Stimulated activated CD4-positive, alpha-beta T cell treated with anti-CD3 and anti-CD28 coated beads, Interleukin-15, amount 100 ng/mL, for 24 hours (primary cell): ENCODE measurements around the gene FAM186B.
A peak's percentile ranks its signal among the peaks of the same experiment; 100 is the strongest.
"Not testable (repeated sequence)": the region's sequence is repeated elsewhere in the genome, so short reads cannot be mapped to it uniquely, and the experiment has no call there.

Source experiments
- DNase-seq: peaks from one replicate; pipeline ENCODE4 v3.0.0-alpha.2; 2020

FAM186B gene

GRCh38 chr12:49635036-49635435 is 29.6 kb upstream of the FAM186B start:
- DNase-seq, result no peak

GRCh38 chr12:49633703-49634345 is 28.4 kb upstream of the FAM186B start:
- no peak for DNase-seq

DNA sequence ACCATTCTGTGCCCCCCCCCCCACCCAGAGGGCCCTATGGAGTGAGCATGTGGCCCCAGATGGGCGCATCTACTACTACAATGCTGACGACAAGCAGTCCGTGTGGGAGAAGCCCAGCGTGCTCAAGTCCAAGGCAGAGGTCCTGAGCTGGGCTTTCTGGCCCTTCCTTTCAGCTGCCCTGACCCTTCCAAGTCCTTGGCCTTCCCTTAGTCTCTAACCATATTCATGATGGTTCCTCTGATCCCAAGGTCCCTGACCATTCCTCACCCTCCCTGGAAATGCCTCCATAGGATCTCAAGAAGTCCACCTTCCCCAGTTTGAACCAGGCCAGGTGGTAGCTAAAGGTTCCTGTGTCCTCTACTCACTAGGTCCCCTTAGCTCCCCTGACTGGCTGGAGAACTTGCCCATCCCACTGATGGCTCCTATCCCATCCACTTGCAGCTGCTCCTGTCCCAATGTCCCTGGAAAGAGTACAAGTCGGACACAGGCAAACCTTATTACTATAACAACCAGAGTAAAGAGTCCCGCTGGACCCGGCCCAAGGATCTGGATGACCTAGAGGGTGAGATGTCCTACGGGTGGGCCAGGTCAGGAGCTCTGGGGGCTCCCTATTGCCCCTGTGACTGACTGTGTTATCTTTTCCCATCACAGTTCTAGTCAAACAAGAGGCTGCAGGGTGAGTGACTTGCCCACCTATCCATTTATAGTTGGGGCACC is 27.7 kb upstream of the FAM186B start:
- no peak for DNase-seq

DNA sequence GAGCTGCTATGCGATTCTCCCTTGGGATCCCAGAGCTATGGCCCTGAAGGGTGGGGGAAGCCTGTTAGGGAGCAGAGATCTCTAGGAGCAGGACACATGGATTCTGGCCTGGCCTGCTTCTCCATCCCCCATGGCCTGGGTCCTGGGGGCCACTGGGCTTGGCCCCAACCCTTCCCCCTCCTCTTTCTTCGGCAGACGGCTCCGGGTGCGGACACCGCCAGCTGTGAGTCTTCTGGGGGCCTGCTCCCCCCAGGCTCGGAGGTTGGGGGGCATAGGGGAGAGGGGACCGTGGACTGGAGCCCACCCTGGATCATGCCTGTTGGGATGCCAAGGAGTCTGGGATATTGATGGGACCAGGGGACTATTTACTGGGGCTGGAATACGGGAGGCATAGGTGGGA is 27.0 kb upstream of the FAM186B start:
- DNase-seq, result no peak

- DNase-seq, result no peak
Measured at GRCh38 chr12:49631336-49631907, 26.0 kb upstream of the FAM186B start.

DNA sequence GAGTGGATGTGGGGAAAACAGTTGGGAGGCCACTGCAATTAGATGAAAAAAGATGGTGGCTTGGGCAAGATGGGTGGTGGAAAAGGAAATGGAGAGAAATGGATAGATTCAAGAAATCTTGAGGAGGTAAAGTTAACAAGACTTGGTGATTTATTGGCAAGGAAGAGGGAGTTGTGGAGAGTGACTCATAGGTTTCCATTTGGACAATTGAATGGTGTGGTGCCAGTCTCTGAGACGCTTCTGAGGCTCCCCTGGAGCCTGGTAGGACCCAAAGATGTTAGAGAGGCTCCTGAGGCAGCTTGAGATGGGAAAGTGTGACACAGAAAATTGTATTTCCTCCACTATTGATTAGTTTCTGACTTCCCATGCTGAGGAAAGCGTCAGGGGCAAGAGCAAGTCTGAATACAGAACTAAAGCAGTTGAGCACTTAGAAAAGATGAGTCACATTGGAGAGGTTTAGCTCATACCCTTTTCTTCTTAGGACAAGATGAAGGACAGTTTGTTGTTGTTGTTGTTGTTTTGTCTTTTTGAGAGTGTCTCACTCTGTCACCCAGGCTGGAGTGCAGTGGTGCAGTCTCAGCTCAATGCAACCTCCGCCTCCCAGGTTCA is 22.4 kb upstream of the FAM186B start:
- DNase-seq, result no peak

DNA sequence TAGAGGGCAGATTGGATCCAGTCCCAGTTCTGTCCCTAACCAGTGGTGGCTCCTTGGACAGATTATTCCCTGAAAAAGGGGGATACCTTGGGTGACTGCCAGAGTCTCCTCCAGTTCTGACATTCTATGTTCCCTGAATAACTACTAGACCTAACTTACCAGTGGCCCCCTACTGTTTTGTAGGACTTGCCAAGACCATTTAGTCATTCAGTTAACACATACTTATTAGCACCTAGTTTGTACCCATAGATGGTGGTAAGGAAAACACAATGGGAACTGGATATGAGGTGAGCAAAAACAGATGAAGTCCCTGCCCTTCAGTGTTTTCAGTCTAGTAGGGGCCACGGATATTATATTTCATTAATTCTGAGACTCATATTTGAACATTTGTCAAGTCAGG is 21.4 kb upstream of the FAM186B start:
- DNase-seq, result no peak

- DNase-seq, result peak; percentile 29
Measured at GRCh38 chr12:49626169-49626835, 20.9 kb upstream of the FAM186B start.

GRCh38 chr12:49624921-49625577 is 19.6 kb upstream of the FAM186B start:
- DNase-seq, result no peak

GRCh38 chr12:49623142-49623904 is 17.9 kb upstream of the FAM186B start, which contains the start of gene PRPF40B:
PRPF40B (plus strand) TSS chr12:49623561; CDS start chr12:49623591, 30 bp downstream.
- peak; percentile 88 for DNase-seq

GRCh38 chr12:49622501-49623141 is 17.2 kb upstream of the FAM186B start:
- DNase-seq, result peak; percentile 69

GRCh38 chr12:49621651-49622500 is 16.4 kb upstream of the FAM186B start:
- DNase-seq, result no peak

DNA sequence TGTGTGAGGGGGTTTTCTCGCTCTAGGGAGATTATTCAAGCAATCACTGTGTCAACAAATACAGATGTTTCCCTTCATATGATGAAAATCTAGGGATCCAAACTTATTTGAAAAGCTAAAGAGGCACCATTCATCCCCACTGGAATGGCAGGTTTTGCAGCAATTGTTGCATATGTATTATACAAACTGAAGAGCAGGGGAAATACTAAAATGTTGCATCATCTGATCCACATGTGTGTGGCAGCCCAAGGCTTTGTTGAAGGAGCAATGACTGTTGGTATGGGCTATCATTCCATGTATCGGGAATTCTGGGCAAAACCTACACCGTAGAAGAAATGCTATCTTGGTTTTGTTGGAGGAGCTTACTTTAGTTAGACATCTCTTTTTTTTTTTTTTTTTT is 13.8 kb upstream of the FAM186B start:
- DNase-seq, result no peak

GRCh38 chr12:49618576-49618975 is 13.1 kb upstream of the FAM186B start:
- no peak for DNase-seq

- no peak for DNase-seq
Measured at GRCh38 chr12:49616533-49617219, 11.2 kb upstream of the FAM186B start.

DNA sequence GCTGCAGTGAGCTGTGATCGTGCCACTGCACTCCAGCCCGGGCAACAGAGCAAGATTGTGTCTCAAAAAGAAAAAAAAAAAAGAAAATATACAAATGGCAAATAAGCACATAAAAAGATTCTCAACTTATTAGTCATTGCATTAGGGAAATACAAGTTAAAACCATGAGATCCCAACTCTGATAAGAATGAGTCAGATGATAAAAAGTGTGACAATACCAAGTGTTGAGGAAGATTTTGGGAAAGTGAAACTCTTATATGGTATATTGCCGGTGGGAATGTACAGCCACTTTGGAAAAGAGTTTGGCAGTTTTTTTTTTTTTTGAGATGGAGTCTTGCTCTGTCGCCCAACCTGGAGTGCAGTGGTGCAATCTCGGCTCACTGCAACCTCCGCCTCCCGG is 10.3 kb upstream of the FAM186B start:
- DNase-seq, result no peak

DNA sequence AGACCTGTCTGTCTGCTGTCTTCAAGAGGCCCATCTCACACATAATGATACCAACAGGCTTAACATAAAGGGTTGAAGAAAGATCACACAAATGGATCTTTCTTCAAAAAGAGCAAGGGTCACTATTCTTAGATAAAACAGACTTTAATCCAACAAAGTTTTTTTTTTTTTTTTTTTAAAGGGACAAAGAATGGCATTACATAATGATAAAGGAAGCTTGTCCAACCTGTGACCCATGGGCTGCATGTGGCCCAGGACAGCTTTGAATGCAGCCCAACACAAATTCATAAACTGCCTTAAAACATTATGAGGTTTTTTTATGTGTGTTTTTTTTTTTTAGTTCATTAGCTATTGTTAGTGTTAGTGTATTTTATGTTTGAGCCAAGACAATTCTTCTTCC is 6.8 kb upstream of the FAM186B start:
- DNase-seq, result no peak

DNA sequence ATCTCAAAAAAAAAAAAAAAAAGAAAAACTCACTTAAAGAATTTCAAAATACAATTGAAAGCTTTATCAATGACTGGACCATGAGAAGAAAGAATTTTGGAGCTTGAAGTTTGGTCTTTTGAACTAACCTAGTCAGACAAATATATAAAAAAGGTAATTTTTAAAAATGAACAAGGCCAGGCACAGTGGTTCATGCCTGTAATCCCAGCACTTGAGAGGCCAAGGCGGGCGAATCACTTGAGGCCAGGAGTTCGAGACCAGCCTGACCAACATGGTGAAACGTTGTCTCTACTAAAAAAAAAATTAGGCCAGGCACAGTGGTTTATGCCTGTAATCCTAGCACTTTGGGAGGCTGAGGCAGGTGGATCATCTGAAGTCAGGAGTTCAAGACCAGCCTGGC is 5.3 kb upstream of the FAM186B start:
- not testable (repeated sequence) for DNase-seq

DNA sequence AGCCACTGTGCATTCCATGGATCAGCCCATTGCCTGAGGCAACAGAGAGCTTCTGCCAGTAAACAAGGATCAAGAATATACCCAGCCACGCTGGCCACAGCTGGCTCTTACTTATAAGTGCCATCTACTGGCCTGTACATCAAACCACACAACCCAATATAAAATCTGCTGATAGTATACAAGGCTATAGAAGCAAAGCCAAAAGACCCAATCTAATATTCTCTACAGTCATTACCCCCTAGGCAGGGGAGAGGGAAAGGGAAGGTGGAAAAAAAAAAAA is 4.4 kb upstream of the FAM186B start:
- DNase-seq, result no peak
